GM10266 (cell line): ENCODE results near the gene VENTX.

Experiments
- DNase-seq: peaks from one replicate; pipeline ENCODE4 v3.0.0; 2012; ENCODE audit errors: extremely low spot score
- TF ChIP-seq, protein P1 (sequence below): IDR thresholded peaks from 2 replicates; pipeline ENCODE4 v1.5.1; 2012; ENCODE audit warnings: mild to moderate bottlenecking, low read depth; ENCODE audit not compliant: control insufficient read depth, insufficient read depth; ENCODE audit errors: missing control alignments

VENTX gene

GRCh38 chr10:133195096-133195495 lies 42.6 kb upstream of the VENTX start:
- TF ChIP-seq, protein P1, sequence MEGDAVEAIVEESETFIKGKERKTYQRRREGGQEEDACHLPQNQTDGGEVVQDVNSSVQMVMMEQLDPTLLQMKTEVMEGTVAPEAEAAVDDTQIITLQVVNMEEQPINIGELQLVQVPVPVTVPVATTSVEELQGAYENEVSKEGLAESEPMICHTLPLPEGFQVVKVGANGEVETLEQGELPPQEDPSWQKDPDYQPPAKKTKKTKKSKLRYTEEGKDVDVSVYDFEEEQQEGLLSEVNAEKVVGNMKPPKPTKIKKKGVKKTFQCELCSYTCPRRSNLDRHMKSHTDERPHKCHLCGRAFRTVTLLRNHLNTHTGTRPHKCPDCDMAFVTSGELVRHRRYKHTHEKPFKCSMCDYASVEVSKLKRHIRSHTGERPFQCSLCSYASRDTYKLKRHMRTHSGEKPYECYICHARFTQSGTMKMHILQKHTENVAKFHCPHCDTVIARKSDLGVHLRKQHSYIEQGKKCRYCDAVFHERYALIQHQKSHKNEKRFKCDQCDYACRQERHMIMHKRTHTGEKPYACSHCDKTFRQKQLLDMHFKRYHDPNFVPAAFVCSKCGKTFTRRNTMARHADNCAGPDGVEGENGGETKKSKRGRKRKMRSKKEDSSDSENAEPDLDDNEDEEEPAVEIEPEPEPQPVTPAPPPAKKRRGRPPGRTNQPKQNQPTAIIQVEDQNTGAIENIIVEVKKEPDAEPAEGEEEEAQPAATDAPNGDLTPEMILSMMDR, result no peak
- no peak for DNase-seq

DNA sequence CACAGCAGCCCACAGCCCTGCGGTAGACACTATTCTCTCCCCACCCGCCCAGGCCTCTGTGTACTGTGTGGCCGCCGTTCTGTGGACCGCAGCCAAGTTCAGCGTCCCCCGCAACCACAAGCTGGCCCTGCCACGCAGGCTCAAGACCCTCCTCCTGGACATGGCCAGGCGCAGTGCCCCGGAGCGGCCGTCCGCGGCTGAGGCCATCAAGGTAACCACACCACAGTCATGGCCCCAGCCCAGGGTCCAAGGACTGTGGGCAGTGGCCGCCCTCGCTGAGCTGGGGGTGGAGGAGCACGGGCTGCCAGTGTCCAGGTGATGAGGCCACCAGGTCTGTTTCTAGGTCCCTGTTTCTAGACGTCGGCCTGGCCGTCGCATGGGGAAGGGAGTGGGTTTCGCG lies 42.0 kb upstream of the VENTX start:
- TF ChIP-seq, protein P1, result no peak
- DNase-seq, result no peak

DNA sequence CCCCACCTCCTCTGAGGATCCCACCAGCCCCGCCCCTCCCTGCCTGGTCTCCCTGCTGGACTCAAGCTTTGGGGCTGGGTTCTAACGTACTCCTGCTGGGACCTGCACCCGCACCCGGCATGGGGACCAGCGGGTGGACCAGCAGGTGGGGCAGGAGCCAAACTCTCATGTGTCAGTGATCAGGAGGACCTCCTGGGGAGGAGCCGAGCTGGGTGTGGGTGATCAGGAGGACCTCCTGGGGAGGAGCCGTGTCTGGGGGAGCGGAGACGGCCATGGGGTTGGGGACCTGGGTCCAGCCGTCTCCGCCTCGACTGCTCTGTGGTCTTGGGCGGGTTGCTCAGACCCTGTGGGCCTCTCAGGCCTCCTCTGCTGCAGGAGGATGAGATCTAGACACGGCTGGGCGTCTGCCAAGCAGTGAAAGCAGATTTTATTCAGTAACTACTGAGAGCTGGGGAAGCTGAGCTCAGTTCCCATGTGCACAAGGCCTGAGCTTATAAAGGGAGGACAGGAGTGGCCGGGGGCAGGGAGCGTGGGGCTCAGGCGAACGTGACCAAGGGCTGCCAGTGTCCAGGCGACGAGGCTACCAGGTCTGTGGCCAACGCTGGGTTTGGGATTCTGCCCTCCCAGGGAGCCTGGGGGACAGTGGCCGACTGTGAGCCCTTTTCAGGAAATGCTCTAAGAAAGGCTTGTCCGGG lies 41.3 kb upstream of the VENTX start:
- TF ChIP-seq, protein P1, result no peak
- no peak for DNase-seq

- TF ChIP-seq, protein P1, result no peak
- no peak for DNase-seq
Measured at GRCh38 chr10:133196936-133197758, 40.5 kb upstream of the VENTX start.

GRCh38 chr10:133197786-133198185 lies 39.9 kb upstream of the VENTX start:
- TF ChIP-seq, protein P1, result no peak
- no peak for DNase-seq

- TF ChIP-seq, protein P1, result no peak
- no peak for DNase-seq
Measured at GRCh38 chr10:133198206-133198605, 39.4 kb upstream of the VENTX start.
